Suprapubic skin (tissue), 3 donors: ENCODE data around the gene HELZ2.

Experiments used
- CTCF ChIP-seq, 2 donors: fragments of 200-600 bp in 1 of 2; fragments of 450-650 bp in 1 of 2; sonication (generic) in 1 of 2; IDR thresholded peaks; one replicate each; pipeline ENCODE4 v1.5.1; 2016 to 2019; ENCODE audit warnings: antibody characterized with exemption in 2 of 2, mild to moderate bottlenecking in 1 of 2, moderate library complexity in 1 of 2
- EP300 ChIP-seq: sonication (generic); formaldehyde crosslinking; IDR thresholded peaks from one replicate; pipeline ENCODE4 v1.6.1; 2017; ENCODE audit warnings: antibody characterized with exemption

DNA sequence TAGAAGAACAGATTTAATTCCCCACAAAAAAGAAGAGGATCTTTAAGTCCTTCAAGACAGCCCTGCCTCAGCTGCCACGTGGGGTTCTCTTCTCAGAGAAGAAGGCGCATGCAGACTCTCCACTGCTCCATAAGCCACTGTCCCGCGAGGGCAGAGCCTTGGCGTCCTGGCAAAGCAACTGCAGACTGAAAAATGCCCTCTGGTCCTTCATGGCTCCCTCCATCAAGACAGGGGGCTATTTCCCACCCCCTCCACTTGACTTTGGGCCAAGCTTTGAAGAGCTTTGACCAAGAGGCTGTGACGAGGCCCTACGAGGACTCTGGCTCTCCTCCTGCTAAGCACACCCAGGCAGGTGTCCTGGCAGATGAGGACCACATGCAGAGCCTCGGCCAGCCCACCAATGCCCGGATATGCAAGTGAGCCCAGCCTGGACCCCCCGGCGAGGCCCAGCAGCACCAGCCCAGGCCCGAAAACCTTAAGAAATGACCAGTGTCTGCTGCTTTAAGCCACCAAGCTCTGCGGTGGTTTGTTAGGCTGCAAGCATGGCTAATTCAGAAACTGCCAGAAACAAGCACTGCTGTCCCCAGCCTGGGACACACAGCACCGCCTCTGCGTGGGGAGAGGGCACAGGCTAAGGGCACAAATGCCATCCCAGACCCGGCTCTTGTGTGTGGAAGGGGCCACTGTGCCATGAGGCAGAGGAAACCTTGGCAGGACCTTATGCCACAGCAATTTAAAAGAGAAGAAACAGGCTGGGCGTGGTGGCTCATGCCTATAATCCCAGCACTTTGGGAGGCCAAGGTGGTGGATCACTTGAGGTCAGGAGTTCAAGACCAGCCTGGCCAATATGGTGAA lies 36.8 kb upstream of the HELZ2 start:
- TF ChIP-seq CTCF (IDR thresholded peaks at IDR 0.05) (no peak), EP300 (no peak)
